Esophagus squamous epithelium (tissue), 5 donors: ENCODE data around the gene OSGIN1. TPM values are rescaled to one million over a fixed set of nuclear protein-coding genes. Genes with fewer than 3 reads are reported as not detected.

Experiments used
- DNase-seq: peaks from one replicate; lab custom pipeline; 2025; lab: John Stamatoyannopoulos, UW
- H3K27ac ChIP-seq, 4 donors: fragments of 200-600 bp; sonication (generic); one replicate each; pipeline ENCODE4 v1.5.1; 2016 to 2019; ENCODE audit warnings: mild to moderate bottlenecking in 1 of 4
- H3K27me3 ChIP-seq, 4 donors: fragments of 200-600 bp; sonication (generic); 1 replicate in 3 of 4; 2 replicates in 1 of 4; pipeline versions ENCODE4 v1.5.1 to v1.6.0; 2017 to 2021; ENCODE audit warnings: antibody characterized with exemption in 1 of 4
- H3K36me3 ChIP-seq, 3 donors: fragments of 200-600 bp; sonication (generic); one replicate each; pipeline ENCODE4 v1.5.1; 2016 to 2019
- H3K4me1 ChIP-seq, 3 donors: fragments of 200-600 bp; sonication (generic); one replicate each; pipeline ENCODE4 v1.5.1; 2017 to 2019
- H3K4me3 ChIP-seq, 4 donors: fragments of 200-600 bp; sonication (generic); 1 replicate in 3 of 4; 2 replicates in 1 of 4; pipeline ENCODE4 v1.5.1; 2016 to 2019; ENCODE audit warnings: mild to moderate bottlenecking in 2 of 4, moderate library complexity in 1 of 4
- H3K9me3 ChIP-seq, 3 donors: fragments of 200-600 bp; sonication (generic); one replicate each; pipeline ENCODE4 v1.5.1; 2016 to 2019
- POLR2A ChIP-seq, 4 donors: fragments of 450-650 bp; IDR thresholded peaks; one replicate each; pipeline ENCODE4 v1.6.1; 2017; ENCODE audit warnings: antibody characterized with exemption in 4 of 4, mild to moderate bottlenecking in 4 of 4, moderate library complexity in 3 of 4
- WGBS, 2 donors: methylation state at CpG; one replicate each; pipeline ENCODE4 v1.1.5; 2018; 5-methylcytosine and 5-hydroxymethylcytosine counted together
- intact Hi-C: fragments of 100-400 bp; cut with DNase I; formaldehyde crosslinking; loops from one replicate; pipeline ENCODE4 v1.15.0; 2022
- total RNA-seq, 4 donors: library from RNA; depleted of rRNA; stranded (reverse); fragments of >200 nt; gene quantifications; one replicate each; pipeline ENCODE4 v1.1.0, GENCODE V29; 2016
- TF ChIP-seq, protein P1 (sequence below), 6 experiments: fragments of 450-650 bp in 4 of 6; fragments of 200-600 bp in 2 of 6; sonication (generic) in 2 of 6; IDR thresholded peaks; one replicate each; pipeline ENCODE4 v1.5.1; 2016 to 2019; ENCODE audit warnings: antibody characterized with exemption in 6 of 6, mild to moderate bottlenecking in 4 of 6, moderate library complexity in 4 of 6
- donor health status: DM: yes; HTN: yes; CAD: no.

The OSGIN1 gene
- total RNA-seq, 4 donors from 2014 or later: 5.0 to 27.6 (median 11.1) TPM

- TF ChIP-seq, protein P1, sequence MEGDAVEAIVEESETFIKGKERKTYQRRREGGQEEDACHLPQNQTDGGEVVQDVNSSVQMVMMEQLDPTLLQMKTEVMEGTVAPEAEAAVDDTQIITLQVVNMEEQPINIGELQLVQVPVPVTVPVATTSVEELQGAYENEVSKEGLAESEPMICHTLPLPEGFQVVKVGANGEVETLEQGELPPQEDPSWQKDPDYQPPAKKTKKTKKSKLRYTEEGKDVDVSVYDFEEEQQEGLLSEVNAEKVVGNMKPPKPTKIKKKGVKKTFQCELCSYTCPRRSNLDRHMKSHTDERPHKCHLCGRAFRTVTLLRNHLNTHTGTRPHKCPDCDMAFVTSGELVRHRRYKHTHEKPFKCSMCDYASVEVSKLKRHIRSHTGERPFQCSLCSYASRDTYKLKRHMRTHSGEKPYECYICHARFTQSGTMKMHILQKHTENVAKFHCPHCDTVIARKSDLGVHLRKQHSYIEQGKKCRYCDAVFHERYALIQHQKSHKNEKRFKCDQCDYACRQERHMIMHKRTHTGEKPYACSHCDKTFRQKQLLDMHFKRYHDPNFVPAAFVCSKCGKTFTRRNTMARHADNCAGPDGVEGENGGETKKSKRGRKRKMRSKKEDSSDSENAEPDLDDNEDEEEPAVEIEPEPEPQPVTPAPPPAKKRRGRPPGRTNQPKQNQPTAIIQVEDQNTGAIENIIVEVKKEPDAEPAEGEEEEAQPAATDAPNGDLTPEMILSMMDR (IDR thresholded peaks at IDR 0.05): no peak
- no peak for TF ChIP-seq POLR2A (IDR thresholded peaks at IDR 0.05)
- no peaks in the 10 kb centered on the region for H3K27me3 ChIP-seq
- H3K4me1 ChIP-seq: peaks cover 23 to 51% (median 29%) of the 10 kb centered on the region in 3 donors
- no peak overlapping the region for H3K4me3 ChIP-seq
- DNase-seq: no peak
- H3K27ac ChIP-seq: peak overlapping the region; percentile 92 to 98 (median 94)
- WGBS, 2 donors: 70 to 83% methylated on average over 6 to 7 of the region's 23 CpGs
- H3K36me3 ChIP-seq: peaks cover 11 to 26% (median 16%) of the 10 kb centered on the region in 3 donors
- H3K9me3 ChIP-seq: no peaks in the 10 kb centered on the region
- intact Hi-C loops: no loop called here
These were observed 2.4 kb downstream of the OSGIN1 start for GRCh38 chr16:83955218-83956130.

- no peaks in the 10 kb centered on the region for H3K27me3 ChIP-seq
- H3K9me3 ChIP-seq: no peaks in the 10 kb centered on the region
- no peak overlapping the region for H3K27ac ChIP-seq
- 39 to 54% methylated on average over 8 to 17 of the region's 22 CpGs for WGBS, 2 donors
- TF ChIP-seq POLR2A (IDR thresholded peaks at IDR 0.05): no peak
- TF ChIP-seq, protein P1 (IDR thresholded peaks at IDR 0.05): peak; percentile 39 to 75 (median 62)
- peaks cover 15 to 38% (median 20%) of the 10 kb centered on the region in 3 donors for H3K36me3 ChIP-seq
- intact Hi-C loops: no loop called here
- no peak for DNase-seq
- peaks cover 23 to 51% (median 29%) of the 10 kb centered on the region in 3 donors for H3K4me1 ChIP-seq
- H3K4me3 ChIP-seq: no peak overlapping the region
These were observed 3.6 kb downstream of the OSGIN1 start for GRCh38 chr16:83956336-83957289.

- Histone ChIP-seq H3K27ac (no peak overlapping the region), H3K36me3 (peaks cover 15 to 45% (median 20%) of the 10 kb centered on the region in 3 donors), H3K27me3 (no peaks in the 10 kb centered on the region), H3K4me3 (no peak overlapping the region), H3K9me3 (no peaks in the 10 kb centered on the region), H3K4me1 (peaks cover 20 to 48% (median 28%) of the 10 kb centered on the region in 3 donors)
- TF ChIP-seq POLR2A (IDR thresholded peaks at IDR 0.05): no peak
- TF ChIP-seq, protein P1 (IDR thresholded peaks at IDR 0.05): no peak
- 79 to 89% methylated on average over 9 to 13 of the region's 14 CpGs for WGBS, 2 donors
- intact Hi-C loops: no loop called here
- DNase-seq: no peak
These were observed 4.3 kb downstream of the OSGIN1 start for GRCh38 chr16:83957296-83957855.

- no peak for DNase-seq
- peaks cover 20 to 54% (median 23%) of the 10 kb centered on the region in 3 donors for H3K36me3 ChIP-seq
- intact Hi-C loops: no loop called here
These were observed 5.3 kb downstream of the OSGIN1 start for GRCh38 chr16:83958137-83958845.

More at GRCh38 chr16:83958137-83958845, 5.3 kb downstream of the OSGIN1 start:
- peaks cover 15 to 39% (median 23%) of the 10 kb centered on the region in 3 donors for H3K4me1 ChIP-seq
- H3K4me3 ChIP-seq: no peak overlapping the region
- H3K27ac ChIP-seq: no peak overlapping the region
- 73 to 86% methylated on average over 8 to 14 of the region's 21 CpGs for WGBS, 2 donors
- H3K27me3 ChIP-seq: no peaks in the 10 kb centered on the region
- TF ChIP-seq POLR2A (IDR thresholded peaks at IDR 0.05): no peak
- TF ChIP-seq, protein P1 (IDR thresholded peaks at IDR 0.05): no peak
- no peaks in the 10 kb centered on the region for H3K9me3 ChIP-seq
